ENCODE results near the gene AASDH.

The AASDH gene

DNA sequence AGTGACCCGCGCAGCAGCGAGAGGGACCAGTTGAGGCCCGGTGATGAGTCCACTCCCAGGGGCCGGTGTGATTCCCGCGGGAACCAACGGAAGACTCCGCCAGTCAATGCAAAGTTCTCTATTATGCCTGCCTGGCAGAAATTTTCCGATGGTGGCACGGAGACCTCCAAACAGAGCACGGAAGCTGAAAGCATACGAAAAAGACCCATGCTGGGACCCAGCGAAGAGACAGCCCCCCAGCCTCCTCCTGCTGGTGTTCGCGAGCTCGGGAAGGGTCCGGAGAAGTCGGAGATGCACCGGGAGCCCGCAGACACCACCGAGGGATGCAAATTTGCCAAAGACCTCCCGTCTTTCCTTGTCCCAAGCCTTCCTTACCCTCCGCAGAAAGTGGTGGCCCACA is 71.7 kb downstream of the AASDH start:
- DNase-seq, result no peak

DNA sequence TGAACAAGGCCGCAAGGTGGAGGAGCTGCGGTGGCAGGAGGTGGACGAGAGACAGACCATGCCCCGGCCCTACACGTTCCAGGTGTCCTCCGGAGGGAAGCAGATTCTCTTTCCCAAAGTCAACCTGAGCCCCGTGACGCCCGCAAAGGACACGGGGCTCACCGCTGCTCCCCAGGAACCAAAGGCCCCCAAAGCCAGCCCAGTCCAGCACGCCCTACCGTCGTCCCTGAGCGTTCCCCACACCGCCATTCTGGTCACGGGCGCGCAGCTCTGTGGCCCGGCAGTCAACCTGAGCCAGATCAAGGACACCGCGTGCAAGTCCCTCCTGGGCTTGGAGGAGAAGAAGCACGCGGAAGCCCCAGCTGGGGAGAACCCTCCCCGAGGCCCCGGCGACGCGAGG is 72.2 kb downstream of the AASDH start:
- DNase-seq, result no peak

DNA sequence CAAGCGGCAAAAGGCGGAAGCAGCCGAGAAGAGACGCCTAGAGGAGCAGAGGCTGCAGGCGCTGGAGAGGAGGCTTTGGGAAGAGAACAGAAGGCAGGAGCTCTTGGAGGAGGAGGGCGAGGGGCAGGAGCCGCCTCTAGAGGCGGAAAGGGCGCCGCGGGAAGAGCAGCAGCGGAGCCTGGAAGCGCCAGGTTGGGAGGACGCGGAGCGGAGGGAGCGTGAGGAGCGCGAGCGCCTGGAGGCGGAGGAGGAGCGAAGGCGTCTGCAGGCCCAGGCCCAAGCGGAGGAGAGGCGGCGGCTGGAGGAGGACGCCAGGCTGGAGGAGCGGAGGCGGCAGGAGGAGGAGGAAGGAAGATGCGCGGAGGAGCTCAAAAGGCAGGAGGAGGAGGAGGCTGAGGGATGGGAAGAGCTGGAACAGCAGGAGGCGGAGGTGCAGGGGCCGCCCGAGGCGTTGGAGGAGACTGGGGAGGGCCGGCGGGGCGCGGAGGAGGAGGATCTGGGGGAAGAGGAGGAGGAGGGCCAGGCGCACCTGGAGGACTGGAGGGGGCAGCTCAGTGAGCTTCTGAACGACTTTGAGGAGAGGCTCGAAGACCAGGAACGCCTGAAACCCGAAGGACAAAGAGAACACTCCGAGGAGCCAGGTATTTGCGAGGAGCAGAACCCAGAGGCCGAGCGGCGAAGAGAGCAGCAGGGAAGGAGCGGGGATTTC is 72.9 kb downstream of the AASDH start:
- DNase-seq, result no peak

DNA sequence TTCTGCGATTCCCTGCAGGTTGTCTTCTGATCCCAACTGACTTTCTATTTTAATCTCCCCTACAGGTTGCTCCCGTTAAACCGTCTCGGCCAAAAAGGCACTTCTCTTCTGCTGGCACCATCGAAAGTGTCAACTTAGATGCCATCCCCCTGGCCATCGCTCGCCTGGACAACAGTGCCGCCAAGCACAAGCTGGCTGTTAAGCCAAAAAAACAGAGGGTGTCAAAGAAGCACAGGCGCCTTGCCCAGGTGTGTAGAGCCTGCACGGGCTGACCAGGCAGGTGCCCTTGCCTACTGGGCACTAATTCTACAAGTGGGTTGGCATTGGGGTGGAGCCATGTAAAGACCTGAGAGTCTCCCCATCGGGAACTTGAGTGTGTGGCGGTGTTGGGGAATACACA is 74.2 kb downstream of the AASDH start:
- DNase-seq, result no peak

DNA sequence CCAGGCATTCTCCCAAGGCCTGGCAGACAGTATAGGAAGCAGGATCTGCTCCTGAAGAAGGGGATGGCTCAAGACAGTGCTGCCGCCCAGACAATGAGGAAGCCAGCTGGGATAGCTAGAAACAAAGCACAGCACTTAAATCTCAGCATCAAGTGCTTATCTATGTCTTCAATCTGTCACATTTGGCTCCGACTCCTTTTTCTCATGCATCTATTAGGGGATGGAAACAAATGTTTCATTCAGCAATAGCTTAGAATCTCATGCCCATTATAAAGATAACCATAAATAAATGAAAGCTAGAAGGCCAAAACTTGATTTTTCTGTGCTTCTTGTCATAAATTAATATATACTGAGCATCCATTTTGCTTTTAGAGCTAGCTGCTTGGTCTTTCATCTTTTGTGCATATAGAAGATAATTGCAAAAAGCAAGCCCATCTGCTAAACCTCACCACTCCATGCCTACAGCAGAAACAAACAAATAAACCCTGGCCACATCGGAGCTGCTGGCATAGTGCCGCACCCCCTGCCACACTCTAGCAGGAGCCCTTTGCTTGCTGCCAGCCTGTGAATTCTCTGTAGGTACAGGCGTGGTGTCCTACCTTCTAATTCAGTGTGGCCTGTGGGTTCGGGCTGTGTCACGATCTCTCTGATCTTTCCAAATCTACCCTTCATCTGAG is 75.9 kb downstream of the AASDH start:
- no peak for DNase-seq

DNA sequence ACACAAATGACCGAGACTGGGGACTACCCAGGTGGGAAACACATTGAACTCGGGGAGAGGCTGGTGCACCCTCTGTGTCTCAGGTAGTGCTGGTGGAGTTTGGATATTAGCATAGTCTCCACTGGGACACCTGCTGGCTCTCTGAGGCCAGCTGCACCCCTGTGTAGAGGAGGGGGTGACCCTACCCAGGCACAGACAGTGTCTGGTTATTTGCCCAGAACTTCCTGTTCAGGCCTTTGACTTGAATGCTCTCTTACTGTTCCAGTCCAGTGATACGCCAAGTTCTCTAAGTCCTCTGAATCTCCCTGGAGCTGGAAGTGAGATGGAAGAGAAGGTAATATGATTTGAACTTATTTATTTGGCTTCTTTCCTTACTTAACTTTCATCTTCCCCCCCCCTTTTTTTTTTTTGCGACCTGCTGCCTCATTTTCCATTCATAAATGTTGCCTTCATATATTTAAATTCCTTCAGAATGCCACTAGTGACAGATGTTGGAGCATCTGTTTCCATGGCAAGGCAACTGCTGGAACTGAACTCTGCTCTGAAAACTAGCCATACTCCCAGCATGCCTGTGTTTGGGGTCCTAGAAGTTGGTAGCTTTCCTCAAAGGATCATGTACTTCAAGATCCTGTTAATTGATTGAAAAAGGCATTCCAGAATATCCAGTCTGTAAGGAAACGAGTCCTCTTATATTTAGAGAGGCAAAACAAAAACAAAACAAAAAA is 76.7 kb downstream of the AASDH start:
- DNase-seq, result no peak

DNA sequence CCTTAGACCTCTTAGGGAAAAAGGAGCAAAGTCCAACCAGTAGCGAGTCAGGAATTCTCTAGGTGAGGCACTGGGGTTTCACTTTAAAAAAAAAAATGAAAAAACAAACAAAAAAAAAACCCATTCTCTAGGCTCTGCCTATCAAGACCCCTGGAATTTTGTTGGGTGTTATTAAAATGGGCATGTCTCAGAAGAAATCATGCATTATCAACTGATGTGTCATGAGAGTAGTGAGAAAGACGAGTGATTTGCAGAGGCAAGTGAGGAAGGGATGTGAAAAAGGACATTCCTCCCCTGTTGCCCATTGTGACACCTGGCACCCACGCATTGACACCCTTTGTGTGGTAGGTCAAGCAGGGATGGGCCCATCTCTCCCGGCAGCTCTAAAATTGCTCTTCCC is 78.9 kb downstream of the AASDH start:
- no peak for DNase-seq

DNA sequence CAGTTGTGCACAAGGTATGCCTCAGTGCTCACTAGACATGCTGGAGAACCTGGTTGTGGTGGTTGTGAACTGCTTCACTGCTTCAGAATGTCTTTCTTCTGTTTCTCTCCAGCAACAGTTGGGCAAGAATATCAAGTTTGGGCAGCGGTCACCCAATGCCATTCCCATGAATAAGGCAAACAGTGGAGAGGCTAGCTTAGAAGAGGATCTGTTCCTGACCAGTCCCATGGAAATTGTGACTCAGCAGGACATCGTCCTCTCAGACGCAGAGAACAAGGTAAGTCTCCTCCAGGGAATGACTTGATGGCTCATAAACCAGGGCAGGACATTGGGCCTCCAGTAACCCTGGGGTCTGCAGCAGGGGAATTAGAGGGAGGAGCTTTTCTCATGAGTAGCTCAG is 79.9 kb downstream of the AASDH start:
- no peak for DNase-seq

DNA sequence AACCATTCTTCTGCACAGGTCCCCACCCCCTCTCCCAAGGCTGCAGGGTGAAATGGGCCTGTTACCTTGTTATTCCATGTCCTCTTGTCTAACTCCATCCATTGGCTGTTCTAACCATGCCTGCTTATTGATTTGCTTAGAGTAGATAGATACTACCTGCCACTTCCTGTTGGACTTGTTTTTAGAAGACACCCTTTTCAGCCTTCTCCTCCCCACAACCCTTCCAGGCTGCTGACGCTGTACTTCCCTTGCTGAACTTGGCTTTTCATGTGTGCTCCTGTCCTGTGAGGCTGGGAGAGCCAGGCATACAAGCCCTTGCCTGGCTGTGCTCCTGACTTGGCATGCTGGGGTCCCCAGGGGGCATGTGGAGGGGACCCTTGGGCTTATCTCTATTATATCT is 81.9 kb downstream of the AASDH start:
- DNase-seq, result no peak

DNA sequence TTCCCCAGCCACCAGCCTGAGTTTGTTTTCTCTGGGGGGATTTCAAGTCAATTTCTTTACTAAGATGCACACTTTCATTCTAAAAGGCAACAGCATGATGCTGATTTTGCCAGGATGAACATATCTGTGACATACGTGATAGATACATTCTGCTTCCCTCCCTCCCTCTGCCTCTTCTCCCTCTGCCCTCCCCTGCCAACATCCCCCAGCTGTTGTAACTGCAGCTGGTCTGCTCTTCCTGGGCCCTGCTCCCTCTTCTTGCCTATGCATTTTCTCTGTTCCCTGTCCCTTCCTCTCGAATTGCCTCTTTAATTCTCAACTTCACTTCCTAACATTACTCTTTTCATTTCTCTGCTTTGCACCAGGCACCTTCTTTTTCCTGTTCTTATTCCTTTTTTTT is 83.4 kb downstream of the AASDH start:
- DNase-seq, result no peak

DNA sequence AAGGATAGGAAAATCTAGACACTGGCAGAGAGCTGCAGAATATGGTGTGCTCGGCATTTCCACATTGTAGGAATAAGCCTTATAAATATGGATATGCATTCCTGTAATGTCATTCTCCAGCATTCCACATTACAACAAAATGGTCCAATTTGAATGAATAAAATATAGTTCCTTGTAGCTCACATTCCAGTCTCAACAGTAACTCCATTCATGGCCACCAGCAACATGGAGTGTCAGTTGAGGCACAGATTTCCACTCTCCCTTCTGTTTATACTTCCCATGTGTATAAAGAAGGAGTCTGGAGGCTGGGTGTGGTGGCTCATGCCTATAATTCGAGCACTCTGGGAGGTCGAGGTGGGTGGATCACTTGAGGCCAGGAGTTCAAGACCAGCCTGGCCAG is 84.5 kb downstream of the AASDH start:
- no peak for DNase-seq

DNA sequence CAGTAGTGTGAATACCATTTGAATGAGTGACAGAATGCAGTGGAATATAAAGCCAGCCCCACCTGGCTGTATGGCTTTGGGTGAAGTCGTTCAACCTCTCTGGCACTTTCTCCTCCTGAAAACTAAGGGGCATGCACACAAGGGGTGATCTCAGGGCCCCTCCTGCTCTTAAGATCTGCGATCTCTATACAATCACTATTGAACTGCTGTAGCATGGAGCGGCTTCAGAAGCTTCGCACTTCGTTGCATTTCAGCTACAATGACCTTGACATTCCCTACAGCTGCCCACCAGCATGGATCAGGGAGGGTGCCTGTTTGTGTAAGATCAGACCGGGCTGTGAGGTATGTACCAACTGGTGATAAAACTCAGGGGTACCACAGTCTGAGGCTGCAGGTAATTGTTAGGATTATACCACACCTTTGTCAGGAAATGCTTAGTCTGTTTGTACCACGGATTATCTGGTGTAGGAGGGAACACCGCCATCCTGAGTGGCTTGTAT is 85.2 kb downstream of the AASDH start:
- no peak for DNase-seq

DNA sequence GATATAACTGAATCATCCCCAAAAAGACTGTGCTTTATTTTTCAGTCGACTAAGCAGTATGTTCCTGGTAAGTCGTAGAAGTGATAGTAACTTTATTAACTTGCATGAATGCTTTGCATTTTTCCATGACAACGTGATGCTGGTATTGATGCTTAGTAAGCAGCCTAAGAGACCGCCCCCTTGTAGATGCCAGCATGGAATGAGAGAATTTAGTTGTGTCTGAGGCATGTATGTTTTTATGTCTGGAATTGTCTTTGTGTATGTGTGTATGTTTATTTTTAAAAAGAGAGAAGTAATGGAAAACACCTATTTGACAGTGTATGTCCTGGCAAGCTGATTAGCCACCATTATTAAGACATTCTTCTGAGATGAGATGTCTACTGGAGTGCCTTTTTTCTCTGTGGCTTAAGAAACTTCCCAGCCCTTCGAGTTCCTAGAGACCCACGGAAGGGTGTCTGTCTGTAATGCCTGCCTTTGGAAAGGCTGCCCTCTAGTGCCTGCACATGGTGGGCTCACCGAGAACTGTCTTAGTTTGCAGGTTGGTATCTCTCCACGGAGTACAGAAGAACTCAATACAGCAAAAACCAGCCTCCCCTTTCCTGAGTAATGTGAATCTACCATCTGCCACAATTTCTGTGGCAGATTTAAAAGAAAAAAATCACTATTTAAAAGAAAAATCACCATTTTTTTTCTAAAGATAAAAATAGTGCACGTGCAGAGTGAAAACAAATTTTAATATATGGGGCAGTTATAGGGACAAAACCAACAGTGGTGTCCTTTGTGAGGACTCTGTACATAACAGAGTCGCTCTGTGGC is 85.9 kb downstream of the AASDH start:
- DNase-seq, result peak; percentile 77 to 80

DNA sequence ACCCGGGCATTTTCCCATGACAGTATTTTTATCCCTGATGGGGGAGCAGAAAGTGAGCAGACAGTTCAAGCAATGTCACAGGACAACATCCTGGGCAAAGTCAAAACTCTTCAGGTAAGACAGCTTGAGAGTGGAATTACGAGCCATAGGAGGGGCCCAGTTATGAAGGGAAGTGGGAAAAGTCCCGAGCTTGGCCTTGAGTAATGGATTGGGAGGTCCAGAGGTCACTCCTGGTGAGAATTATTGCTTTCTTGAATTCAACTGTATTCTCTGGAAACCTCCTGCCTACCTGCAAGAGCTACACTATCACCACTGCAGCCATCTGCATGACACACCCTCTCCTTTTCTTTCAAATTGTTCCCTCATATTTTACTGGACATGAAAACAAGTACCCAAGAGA is 89.1 kb downstream of the AASDH start:
- no peak for DNase-seq

DNA sequence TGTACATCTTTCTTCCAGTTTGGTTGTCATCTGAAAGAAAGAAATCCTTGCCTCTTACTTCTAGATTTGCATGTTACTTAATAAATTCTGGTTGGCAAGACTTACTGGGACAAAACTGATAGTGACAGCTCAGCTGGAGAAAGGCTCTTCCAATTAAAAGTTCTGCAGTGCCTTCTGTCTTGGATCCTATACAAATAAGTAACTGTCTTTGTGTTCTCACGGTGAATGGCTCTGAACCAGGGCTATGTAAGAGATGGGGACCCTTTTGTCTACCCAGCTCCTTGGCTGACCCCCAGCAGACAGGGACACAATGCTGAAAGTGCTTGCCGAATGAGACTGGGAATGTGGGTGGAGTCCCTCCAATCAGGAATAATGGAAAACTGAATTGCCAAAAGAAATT is 89.5 kb downstream of the AASDH start:
- DNase-seq, result no peak

DNA sequence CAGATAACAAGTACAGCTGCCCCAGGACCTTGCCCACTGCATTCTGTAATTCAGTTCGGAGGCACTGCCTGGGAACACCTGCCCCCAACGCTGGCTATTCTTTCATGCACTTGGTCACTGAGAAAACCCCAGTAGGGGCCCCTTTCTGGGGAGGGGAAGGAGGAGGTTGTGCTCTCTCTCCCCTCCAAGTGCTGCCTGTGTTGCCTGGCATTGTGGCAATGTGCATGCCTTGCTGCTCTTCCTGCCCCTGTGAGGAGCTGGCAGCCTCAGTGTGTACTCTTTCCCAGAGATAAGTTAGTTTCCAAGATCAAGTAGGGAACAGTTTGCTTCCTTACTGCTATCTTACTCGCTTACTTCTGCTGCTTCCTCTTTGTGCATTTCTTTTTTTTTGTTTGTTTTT is 90.8 kb downstream of the AASDH start:
- no peak for DNase-seq

DNA sequence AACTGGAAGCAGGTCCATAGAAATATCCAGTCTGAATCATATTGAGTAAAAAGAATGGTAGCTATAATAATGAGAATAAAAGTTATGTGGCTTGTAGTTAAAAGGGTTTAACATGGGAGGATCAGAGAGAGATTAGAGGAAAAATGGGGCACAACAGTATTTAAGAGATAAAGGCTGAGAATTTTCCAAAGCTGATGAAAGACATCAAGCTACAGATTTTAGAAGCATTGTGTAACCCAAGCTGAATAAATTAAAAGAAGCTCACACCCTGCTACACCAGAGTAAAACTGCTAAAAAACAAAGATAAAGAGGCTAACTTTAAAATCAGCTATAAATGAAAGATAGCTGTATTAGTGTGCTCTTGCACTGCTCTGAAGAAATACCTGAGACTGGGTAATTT is 94.2 kb downstream of the AASDH start:
- no peak for DNase-seq

DNA sequence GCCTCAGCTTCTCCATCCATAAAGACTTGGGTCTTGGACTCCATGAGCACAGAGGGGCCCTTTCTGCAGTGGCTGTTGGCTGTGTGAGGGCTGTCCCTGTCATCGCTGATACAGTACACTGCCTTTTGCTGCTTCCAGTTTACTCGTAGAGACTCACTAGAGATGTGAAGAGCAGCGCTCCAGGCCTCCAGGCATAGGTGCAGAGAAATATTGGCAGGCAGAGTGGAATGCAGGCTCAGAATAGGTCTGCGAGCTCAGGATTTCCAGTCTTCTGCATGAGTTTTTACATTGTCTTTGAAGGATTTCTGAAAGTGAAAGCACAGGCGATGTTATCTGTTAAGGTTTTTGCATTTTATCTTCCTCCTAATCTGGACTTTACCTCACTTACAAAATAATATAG is 97.4 kb downstream of the AASDH start:
- DNase-seq, result no peak

DNA sequence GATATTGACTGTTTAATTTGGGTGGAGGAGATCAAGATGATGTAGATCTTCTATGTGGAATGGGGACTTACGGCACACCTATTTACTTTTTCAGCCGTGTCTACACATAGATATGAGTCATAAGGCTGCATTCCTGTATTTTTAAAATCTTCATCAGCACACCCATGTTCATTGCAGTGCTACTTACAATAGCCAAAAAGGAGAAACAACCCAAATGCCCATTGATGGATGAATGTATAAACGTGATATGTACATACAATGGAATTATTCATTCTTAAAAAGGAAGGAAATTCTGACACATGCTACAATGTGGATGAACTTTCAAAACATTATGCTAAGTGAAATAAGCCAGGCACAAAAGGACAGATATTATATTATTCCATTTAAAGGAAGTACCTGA is 98.6 kb downstream of the AASDH start:
- DNase-seq, result no peak

Data from SHP77 (cell line).